CD4-positive, alpha-beta T cell treated with Interleukin-4 for 1 hour (primary cell): ENCODE measurements around the gene ZNG1A.
"Not testable (repeated sequence)": the region's sequence is repeated elsewhere in the genome, so short reads cannot be mapped to it uniquely, and the experiment has no call there.

Experiments used
- DNase-seq, 2 donors: peaks; one replicate each; pipeline ENCODE4 v3.0.0-alpha.2; 2020 to 2022

ZNG1A gene

GRCh38 chr9:178970-179383 lies at the start of gene ZNG1A:
ZNG1A (minus strand) TSS chr9:179056; CDS start chr9:178969, 87 bp downstream.
- DNase-seq: peak; percentile 91 to 96

GRCh38 chr9:227860-228259 lies 49.0 kb upstream of the ZNG1A start:
- DNase-seq: no peak

- DNase-seq: no peak
Measured at GRCh38 chr9:224582-225520, 46.0 kb upstream of the ZNG1A start.

- no peak for DNase-seq
Measured at GRCh38 chr9:224026-224425, 45.2 kb upstream of the ZNG1A start.

GRCh38 chr9:223152-223551 lies 44.3 kb upstream of the ZNG1A start:
- no peak for DNase-seq

GRCh38 chr9:221989-222776 lies 43.3 kb upstream of the ZNG1A start:
- DNase-seq: no peak

- DNase-seq: no peak
Measured at GRCh38 chr9:219670-220365, 41.0 kb upstream of the ZNG1A start.

GRCh38 chr9:219036-219435 lies 40.2 kb upstream of the ZNG1A start:
- DNase-seq: not testable (repeated sequence)

- no peak for DNase-seq
Measured at GRCh38 chr9:217950-218349, 39.1 kb upstream of the ZNG1A start.

GRCh38 chr9:216866-217265 lies 38.0 kb upstream of the ZNG1A start:
- DNase-seq: no peak

GRCh38 chr9:215631-216155 lies 36.8 kb upstream of the ZNG1A start:
- no peak for DNase-seq

- DNase-seq: peak; percentile 57 to 76
Measured at GRCh38 chr9:214648-215493, 36.0 kb upstream of the ZNG1A start, which contains the start of gene DOCK8. DOCK8 (plus strand) TSS chr9:214865; CDS start chr9:214977, 112 bp downstream.

- DNase-seq: peak in 1 of 2 donors; percentile 16
Measured at GRCh38 chr9:214351-214647, 35.4 kb upstream of the ZNG1A start.

GRCh38 chr9:213901-214300 lies 35.0 kb upstream of the ZNG1A start:
- DNase-seq: not testable (repeated sequence)

GRCh38 chr9:212297-212696 lies 33.4 kb upstream of the ZNG1A start:
- no peak for DNase-seq

GRCh38 chr9:211557-211956 lies 32.7 kb upstream of the ZNG1A start:
- no peak for DNase-seq

GRCh38 chr9:211036-211435 lies 32.2 kb upstream of the ZNG1A start:
- no peak for DNase-seq

- no peak for DNase-seq
Measured at GRCh38 chr9:209143-209758, 30.4 kb upstream of the ZNG1A start.

GRCh38 chr9:206481-206880 lies 27.6 kb upstream of the ZNG1A start:
- no peak for DNase-seq

GRCh38 chr9:199601-200000 lies 20.7 kb upstream of the ZNG1A start:
- DNase-seq: not testable (repeated sequence)

GRCh38 chr9:178140-178825 lies 573 bp downstream of the ZNG1A start:
- peak; percentile 11 to 40 for DNase-seq
